ENCODE measurements around the gene PCAT7. TPM values are rescaled to one million over a fixed set of nuclear protein-coding genes. Genes with fewer than 3 reads are reported as not detected.

PCAT7 gene
- total and polyA plus RNA-seq, 2 of the 4 experiments (the other 2 are of a cell fraction), result not detected

DNA sequence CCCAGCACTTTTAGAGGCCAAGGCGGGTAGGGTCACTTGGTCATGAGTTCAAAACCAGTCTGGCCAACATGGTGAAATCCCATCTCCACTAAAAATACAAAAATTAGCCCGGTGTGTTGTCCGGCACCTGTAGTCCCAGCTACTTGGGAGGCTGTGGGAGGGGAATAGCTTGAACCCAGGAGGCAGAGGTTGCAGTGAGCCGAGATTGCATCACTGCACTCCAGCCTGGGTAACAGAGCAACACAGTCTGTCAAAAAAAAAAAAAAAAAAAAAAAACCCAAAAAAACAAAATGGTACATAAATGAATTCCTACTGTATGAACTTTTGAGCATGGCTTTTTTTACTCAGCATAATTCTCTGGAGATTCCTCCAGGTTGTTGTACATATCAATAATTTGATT, 37.6 kb upstream of the PCAT7 start:
- Histone ChIP-seq H3K56ac (ENCODE audit: extremely low read depth, insufficient read depth, low read length) (no peak overlapping the region), H2AFZ (replicated peaks; ENCODE audit: low read length, poor library complexity) (no peak overlapping the region), H3K14ac (replicated peaks; ENCODE audit: low read depth, low read length) (no peak overlapping the region), H2BK5ac (ENCODE audit: low read depth, low read length, poor library complexity, severe bottlenecking) (no peak overlapping the region), H4K91ac (ENCODE audit: insufficient read depth, low read depth, low read length) (no peak overlapping the region), H2BK20ac (ENCODE audit: low read depth, low read length) (no peak overlapping the region), H3K9me3 (ENCODE audit: control insufficient read depth, insufficient read depth, low read length) (no peaks in the 10 kb centered on the region), H3K4me3 (ENCODE audit: insufficient read depth, low read depth, low read length) (no peak overlapping the region), H3K9ac (ENCODE audit: low read depth, low read length) (no peak overlapping the region), H3K4me2 (ENCODE audit: low read depth, low read length) (no peak overlapping the region), H4K20me1 (ENCODE audit: insufficient read depth, low read length) (no peaks in the 10 kb centered on the region), H4K8ac (ENCODE audit: low read depth in 2 of 2, low read length in 2 of 2) (no peak overlapping the region), H3K27ac (ENCODE audit: insufficient read depth, low read length) (no peak overlapping the region), H2BK15ac (ENCODE audit: low read depth, low read length) (no peak overlapping the region), H2AK9ac (replicated peaks; ENCODE audit: low read depth, low read length, poor library complexity) (no peak overlapping the region), H2AK5ac (ENCODE audit: low read depth, low read length) (no peak overlapping the region), H3K36me3 (ENCODE audit: control insufficient read depth, insufficient read depth, low read length) (no peaks in the 10 kb centered on the region), H3K4ac (ENCODE audit: low read depth, low read length) (no peak overlapping the region), H3K18ac (ENCODE audit: low read depth, low read length) (no peak overlapping the region), H3K27me3 (ENCODE audit: control insufficient read depth, insufficient read depth, low read length) (no peaks in the 10 kb centered on the region), H3K23ac (ENCODE audit: low read depth, low read length) (no peak overlapping the region), H4K5ac (ENCODE audit: low read depth, low read length) (no peak overlapping the region), H2BK120ac (ENCODE audit: low read depth, low read length) (no peak overlapping the region), H3K4me1 (ENCODE audit: control insufficient read depth, insufficient read depth, low read length) (no peaks in the 10 kb centered on the region), H3K79me1 (ENCODE audit: low read depth in 1 of 2, low read length in 2 of 2) (no peaks in the 10 kb centered on the region), H3K9me1 (ENCODE audit: insufficient read depth, low read length) (no peaks in the 10 kb centered on the region)
- WGBS, 2 experiments (ENCODE audit: extremely low coverage in 2 of 2, insufficient read length in 1 of 2), result no CpG with 5 or more reads among the region's 4 CpGs
- TF ChIP-seq MXI1 (IDR thresholded peaks at IDR 0.05; ENCODE audit: borderline replicate concordance, low read depth, low read length) (no peak), POLR2A (IDR thresholded peaks at IDR 0.05; ENCODE audit: low read depth, low read length) (no peak), RFX5 (IDR thresholded peaks at IDR 0.05; ENCODE audit: low read depth, low read length) (no peak), BHLHE40 (IDR thresholded peaks at IDR 0.05; ENCODE audit: low read depth, low read length) (no peak), CHD1 (IDR thresholded peaks at IDR 0.05; ENCODE audit: low read depth, low read length) (no peak), MAFK (IDR thresholded peaks at IDR 0.05; ENCODE audit: low read depth, low read length) (no peak), FOS (IDR thresholded peaks at IDR 0.05; ENCODE audit: low read depth, low read length) (no peak), NFE2L2 (IDR thresholded peaks at IDR 0.05; ENCODE audit: low read depth, low read length) (no peak), MAZ (IDR thresholded peaks at IDR 0.05; ENCODE audit: borderline replicate concordance, low read depth, low read length) (no peak), CEBPB (IDR thresholded peaks at IDR 0.05; ENCODE audit: low read depth, low read length) (no peak), RAD21 (IDR thresholded peaks at IDR 0.05; ENCODE audit: low read length) (no peak)
- TF ChIP-seq, protein P1, sequence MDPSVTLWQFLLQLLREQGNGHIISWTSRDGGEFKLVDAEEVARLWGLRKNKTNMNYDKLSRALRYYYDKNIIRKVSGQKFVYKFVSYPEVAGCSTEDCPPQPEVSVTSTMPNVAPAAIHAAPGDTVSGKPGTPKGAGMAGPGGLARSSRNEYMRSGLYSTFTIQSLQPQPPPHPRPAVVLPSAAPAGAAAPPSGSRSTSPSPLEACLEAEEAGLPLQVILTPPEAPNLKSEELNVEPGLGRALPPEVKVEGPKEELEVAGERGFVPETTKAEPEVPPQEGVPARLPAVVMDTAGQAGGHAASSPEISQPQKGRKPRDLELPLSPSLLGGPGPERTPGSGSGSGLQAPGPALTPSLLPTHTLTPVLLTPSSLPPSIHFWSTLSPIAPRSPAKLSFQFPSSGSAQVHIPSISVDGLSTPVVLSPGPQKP (IDR thresholded peaks at IDR 0.05; ENCODE audit: borderline replicate concordance, low read depth, low read length), result no peak
- TF ChIP-seq, protein P2, sequence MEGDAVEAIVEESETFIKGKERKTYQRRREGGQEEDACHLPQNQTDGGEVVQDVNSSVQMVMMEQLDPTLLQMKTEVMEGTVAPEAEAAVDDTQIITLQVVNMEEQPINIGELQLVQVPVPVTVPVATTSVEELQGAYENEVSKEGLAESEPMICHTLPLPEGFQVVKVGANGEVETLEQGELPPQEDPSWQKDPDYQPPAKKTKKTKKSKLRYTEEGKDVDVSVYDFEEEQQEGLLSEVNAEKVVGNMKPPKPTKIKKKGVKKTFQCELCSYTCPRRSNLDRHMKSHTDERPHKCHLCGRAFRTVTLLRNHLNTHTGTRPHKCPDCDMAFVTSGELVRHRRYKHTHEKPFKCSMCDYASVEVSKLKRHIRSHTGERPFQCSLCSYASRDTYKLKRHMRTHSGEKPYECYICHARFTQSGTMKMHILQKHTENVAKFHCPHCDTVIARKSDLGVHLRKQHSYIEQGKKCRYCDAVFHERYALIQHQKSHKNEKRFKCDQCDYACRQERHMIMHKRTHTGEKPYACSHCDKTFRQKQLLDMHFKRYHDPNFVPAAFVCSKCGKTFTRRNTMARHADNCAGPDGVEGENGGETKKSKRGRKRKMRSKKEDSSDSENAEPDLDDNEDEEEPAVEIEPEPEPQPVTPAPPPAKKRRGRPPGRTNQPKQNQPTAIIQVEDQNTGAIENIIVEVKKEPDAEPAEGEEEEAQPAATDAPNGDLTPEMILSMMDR (conservative IDR thresholded peaks at IDR 0.05; ENCODE audit: low read depth, low read length), result no peak
- TF ChIP-seq, protein P3, sequence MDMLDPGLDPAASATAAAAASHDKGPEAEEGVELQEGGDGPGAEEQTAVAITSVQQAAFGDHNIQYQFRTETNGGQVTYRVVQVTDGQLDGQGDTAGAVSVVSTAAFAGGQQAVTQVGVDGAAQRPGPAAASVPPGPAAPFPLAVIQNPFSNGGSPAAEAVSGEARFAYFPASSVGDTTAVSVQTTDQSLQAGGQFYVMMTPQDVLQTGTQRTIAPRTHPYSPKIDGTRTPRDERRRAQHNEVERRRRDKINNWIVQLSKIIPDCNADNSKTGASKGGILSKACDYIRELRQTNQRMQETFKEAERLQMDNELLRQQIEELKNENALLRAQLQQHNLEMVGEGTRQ (IDR thresholded peaks at IDR 0.05; ENCODE audit: low read depth, low read length), result no peak
- DNase-seq, result no peak
- dilution Hi-C loops (cut with HindIII; ENCODE audit: low sequenced_read_pairs, unreplicated experiment) (no loop called here), in situ Hi-C loops (cut with MboI; ENCODE audit: low sequenced_read_pairs) (no loop called here), intact Hi-C loops (cut with micrococcal nuclease) (no loop called here)
- POLR2A ChIA-PET (ENCODE audit: unreplicated experiment), result no interaction called here
- no peak for ATAC-seq (ENCODE audit: low read depth)
- CTCF ChIA-PET, result no interaction called here
- no TSS peak for BruUV-seq (replicated peaks)

Data from IMR-90 (cell line).